Body of pancreas (tissue), 4 donors: Measurements from ENCODE around the gene ANKRD44.

Source experiments
- POLR2A ChIP-seq, 3 donors: fragments of 450-650 bp; IDR thresholded peaks; one replicate each; pipeline ENCODE4 v1.6.1; 2016; ENCODE audit warnings: antibody characterized with exemption in 3 of 3, mild to moderate bottlenecking in 2 of 3
- TF ChIP-seq, protein P1 (sequence below), 7 experiments: fragments of 450-650 bp in 4 of 7; fragments of 200-600 bp in 3 of 7; sonication (generic) in 3 of 7; IDR thresholded peaks; one replicate each; pipeline ENCODE4 v1.5.1; 2016 to 2019; ENCODE audit warnings: antibody characterized with exemption in 7 of 7

GRCh38 chr2:197297266-197297665 lies 13.3 kb downstream of the ANKRD44 start:
- TF ChIP-seq, protein P1, sequence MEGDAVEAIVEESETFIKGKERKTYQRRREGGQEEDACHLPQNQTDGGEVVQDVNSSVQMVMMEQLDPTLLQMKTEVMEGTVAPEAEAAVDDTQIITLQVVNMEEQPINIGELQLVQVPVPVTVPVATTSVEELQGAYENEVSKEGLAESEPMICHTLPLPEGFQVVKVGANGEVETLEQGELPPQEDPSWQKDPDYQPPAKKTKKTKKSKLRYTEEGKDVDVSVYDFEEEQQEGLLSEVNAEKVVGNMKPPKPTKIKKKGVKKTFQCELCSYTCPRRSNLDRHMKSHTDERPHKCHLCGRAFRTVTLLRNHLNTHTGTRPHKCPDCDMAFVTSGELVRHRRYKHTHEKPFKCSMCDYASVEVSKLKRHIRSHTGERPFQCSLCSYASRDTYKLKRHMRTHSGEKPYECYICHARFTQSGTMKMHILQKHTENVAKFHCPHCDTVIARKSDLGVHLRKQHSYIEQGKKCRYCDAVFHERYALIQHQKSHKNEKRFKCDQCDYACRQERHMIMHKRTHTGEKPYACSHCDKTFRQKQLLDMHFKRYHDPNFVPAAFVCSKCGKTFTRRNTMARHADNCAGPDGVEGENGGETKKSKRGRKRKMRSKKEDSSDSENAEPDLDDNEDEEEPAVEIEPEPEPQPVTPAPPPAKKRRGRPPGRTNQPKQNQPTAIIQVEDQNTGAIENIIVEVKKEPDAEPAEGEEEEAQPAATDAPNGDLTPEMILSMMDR (IDR thresholded peaks at IDR 0.05): no peak
- TF ChIP-seq POLR2A (IDR thresholded peaks at IDR 0.05): no peak
